ENCODE measurements around the gene REL.

REL gene

DNA sequence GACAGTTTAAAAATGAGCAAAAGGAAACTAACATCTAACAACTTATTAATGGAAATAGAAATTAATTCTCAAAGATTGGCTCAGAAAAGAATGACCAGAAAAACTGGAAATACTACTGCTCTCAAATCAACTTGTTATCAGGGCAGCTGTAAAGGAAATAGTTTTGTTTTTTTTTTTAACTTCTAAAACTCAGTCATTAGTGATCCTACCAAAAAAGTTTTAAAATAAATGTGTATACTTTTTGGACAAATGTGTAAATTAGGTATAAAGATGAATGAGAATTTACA, 84.1 kb downstream of the REL start:
- no peak for DNase-seq (ENCODE audit: extremely low read depth, low read depth)
- TF ChIP-seq, protein P1, sequence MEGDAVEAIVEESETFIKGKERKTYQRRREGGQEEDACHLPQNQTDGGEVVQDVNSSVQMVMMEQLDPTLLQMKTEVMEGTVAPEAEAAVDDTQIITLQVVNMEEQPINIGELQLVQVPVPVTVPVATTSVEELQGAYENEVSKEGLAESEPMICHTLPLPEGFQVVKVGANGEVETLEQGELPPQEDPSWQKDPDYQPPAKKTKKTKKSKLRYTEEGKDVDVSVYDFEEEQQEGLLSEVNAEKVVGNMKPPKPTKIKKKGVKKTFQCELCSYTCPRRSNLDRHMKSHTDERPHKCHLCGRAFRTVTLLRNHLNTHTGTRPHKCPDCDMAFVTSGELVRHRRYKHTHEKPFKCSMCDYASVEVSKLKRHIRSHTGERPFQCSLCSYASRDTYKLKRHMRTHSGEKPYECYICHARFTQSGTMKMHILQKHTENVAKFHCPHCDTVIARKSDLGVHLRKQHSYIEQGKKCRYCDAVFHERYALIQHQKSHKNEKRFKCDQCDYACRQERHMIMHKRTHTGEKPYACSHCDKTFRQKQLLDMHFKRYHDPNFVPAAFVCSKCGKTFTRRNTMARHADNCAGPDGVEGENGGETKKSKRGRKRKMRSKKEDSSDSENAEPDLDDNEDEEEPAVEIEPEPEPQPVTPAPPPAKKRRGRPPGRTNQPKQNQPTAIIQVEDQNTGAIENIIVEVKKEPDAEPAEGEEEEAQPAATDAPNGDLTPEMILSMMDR (IDR thresholded peaks at IDR 0.05; ENCODE audit: low read depth, low read length) = no peak

DNA sequence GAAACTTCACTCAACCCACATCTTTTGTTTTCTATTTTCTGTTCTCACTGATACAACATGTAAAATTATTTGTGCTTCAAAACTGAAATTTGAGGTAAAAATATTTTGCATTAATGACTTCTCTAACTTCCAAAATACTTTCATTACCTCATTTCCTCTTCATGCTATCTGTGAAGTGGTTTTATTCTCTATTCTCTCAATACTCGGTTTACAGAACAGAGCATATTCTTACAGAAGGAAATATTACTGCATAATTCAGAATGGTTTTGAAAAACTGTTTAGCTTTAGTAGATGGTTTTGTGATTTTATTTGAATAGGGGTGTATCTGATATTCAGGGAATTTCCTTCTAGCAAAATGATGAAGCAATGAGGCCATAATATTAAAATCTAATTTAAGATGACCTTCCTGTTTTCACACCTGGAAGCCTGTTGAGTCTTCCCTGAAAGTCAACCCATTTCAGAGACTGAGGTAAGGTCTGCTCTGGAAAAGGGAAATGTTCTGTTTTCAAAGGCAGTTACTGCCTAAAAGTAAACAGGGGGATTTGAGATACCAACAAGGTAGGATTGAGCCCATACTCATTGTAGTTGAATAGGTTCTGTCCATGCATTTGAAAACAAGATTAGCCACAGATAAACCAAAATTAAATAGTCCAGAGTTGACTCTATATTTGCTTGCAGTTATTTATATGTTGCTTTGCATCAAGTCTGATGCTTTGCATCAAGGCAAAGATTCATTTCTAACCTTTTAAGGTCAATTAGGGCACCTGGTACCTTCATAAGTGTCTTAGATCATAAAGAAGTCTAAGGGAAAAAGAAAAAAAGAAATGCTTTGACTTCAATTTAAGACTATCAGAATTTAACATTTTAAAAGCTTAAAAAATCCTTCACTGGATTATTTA, 85.4 kb downstream of the REL start:
- TF ChIP-seq, protein P1 (IDR thresholded peaks at IDR 0.05; ENCODE audit: low read depth, low read length) = no peak
- no peak for DNase-seq (ENCODE audit: extremely low read depth, low read depth)

DNA sequence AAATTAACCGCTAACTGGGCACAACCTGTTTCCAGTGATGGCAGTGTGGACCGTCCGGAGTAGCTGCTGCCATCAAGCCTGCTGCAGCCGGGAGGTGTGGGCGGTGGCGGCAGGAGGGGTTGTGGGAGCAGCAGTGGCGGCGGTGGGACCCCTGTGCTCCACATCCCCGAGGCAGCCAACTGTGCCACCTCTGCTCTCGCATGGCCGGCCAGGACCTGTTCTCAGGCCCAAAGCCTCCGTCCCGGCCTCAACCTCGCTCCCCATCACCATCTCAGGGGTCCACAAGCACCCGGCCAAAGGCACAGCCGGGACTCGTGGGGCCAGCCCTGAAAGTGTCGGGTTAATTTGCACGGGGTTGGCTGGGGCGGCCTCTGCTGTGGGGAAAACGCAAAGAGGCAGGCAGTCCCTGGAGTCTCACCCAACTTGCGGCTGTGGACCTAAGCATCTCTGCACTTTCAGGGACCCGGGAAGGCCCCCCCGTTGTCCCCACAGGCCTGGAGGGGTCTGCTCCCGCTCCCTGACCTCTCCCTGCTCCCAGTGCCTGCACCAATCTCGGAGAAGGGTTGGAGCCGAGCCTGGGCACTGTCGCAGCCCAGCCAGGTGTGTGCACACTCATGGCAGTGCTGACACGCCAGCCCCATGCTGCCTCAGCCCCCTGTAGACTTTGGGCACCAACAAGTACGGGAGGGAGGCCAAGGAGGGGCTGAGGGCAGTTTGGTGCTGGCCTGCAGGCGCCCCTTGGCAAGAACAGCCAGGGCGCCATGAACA, 91.7 kb downstream of the REL start:
- TF ChIP-seq, protein P1 (IDR thresholded peaks at IDR 0.05; ENCODE audit: low read depth, low read length) = no peak
- no peak for DNase-seq (ENCODE audit: extremely low read depth, low read depth)

DNA sequence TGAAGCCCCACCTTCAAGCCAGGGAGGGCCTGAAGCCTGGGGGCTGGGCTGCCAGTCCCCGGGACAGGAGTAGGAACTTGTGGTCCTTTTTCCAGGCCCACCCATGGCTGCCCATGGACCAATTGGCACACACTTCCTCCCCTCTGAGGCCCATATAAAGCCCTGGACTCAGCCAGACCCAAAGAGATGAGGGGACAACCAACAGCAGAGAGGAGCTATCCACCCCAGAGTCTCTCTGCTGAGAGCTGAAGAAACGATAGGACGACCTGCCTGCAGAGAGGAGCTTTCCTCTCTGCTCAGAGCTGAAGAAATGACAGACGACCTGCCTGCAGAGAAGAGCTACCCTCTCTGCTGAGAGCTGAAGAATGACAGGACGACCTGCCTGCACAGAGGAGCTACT, 92.3 kb downstream of the REL start:
- no peak for DNase-seq (ENCODE audit: extremely low read depth, low read depth)
- TF ChIP-seq, protein P1 (IDR thresholded peaks at IDR 0.05; ENCODE audit: low read depth, low read length) = no peak

DNA sequence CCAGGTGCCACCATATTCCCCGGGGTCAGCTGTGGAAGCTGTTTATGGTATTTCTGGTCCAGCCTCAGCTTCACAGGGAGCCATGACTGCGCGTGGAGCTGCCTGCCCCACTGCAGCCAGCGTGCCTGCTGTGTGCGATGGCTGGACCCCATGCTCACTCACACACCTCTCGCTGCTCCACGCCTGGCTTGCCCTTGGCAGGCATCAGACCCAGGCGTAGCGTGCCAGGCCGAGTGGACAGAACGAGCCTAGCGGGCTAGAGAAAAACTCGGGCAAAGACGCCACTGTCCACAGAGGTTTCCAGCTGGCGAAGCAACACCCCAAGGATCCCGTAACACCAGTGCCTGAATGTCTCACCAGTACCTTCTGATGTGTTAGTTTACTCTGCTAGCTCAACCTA, 93.3 kb downstream of the REL start:
- no peak for DNase-seq (ENCODE audit: extremely low read depth, low read depth)
- TF ChIP-seq, protein P1 (IDR thresholded peaks at IDR 0.05; ENCODE audit: low read depth, low read length) = no peak
